Uterus (tissue), 4 donors: Measurements from ENCODE around the gene KAT2A. TPM values are rescaled to one million over a fixed set of nuclear protein-coding genes. Genes with fewer than 3 reads are reported as not detected.

Experiments used
- DNase-seq, 2 donors: peaks; one replicate each; pipeline ENCODE4 v3.0.0-alpha.2; 2019 to 2020
- H3K27ac ChIP-seq, 2 donors: fragments of 200-600 bp; sonication (generic); 1 replicate in 1 of 2; 2 replicates in 1 of 2; pipeline ENCODE4 v1.5.1; 2016 to 2018
- H3K27me3 ChIP-seq, 2 donors: fragments of 200-600 bp; sonication (generic); one replicate each; pipeline ENCODE4 v1.5.1; 2018 to 2019; ENCODE audit warnings: control low read depth in 1 of 2
- H3K36me3 ChIP-seq, 2 donors: fragments of 200-600 bp; sonication (generic); one replicate each; pipeline ENCODE4 v1.5.1; 2019; ENCODE audit warnings: control low read depth in 1 of 2
- H3K4me1 ChIP-seq, 2 donors: fragments of 200-600 bp; sonication (generic); one replicate each; pipeline ENCODE4 v1.5.1; 2018 to 2019; ENCODE audit warnings: control low read depth in 1 of 2
- H3K4me3 ChIP-seq, 2 donors: fragments of 200-600 bp; sonication (generic); 1 replicate in 1 of 2; 2 replicates in 1 of 2; pipeline ENCODE4 v1.5.1; 2018 to 2019; ENCODE audit warnings: mild to moderate bottlenecking in 1 of 2
- H3K9me3 ChIP-seq, 2 donors: fragments of 200-600 bp; sonication (generic); one replicate each; pipeline ENCODE4 v1.5.1; 2019; ENCODE audit warnings: control low read depth in 1 of 2
- CTCF ChIP-seq, 4 experiments: fragments of 200-600 bp in 2 of 4; fragments of 450-650 bp in 2 of 4; sonication (generic) in 2 of 4; IDR thresholded peaks; one replicate each; pipeline ENCODE4 v1.5.1; 2016 to 2019; ENCODE audit warnings: antibody characterized with exemption in 4 of 4, mild to moderate bottlenecking in 2 of 4, moderate library complexity in 1 of 4
- POLR2A ChIP-seq, 2 donors: fragments of 450-650 bp; IDR thresholded peaks; one replicate each; pipeline ENCODE4 v1.6.1; 2016; ENCODE audit warnings: antibody characterized with exemption in 2 of 2, mild to moderate bottlenecking in 1 of 2, moderate library complexity in 1 of 2
- intact Hi-C: fragments of 100-400 bp; cut with DNase I; formaldehyde crosslinking; loops from one replicate; pipeline ENCODE4 v1.15.1; 2023; ENCODE audit warnings: low total_unique reads
- total RNA-seq, 4 donors: library from RNA; depleted of rRNA in 3 of 4; stranded (reverse); fragments of >200 nt in 3 of 4; gene quantifications; one replicate each; pipeline versions ENCODE4 v1.1.0 to v1.2.4, GENCODE V29; 2014 to 2023
- donor health status: DM: yes; HTN: yes; CAD: no.

Gene KAT2A
- total RNA-seq, 4 donors from 2014 or later: 20.9 to 80.9 (median 39.2) TPM

- H3K4me1 ChIP-seq: peaks cover 0 to 9% of the 10 kb centered on the region in 2 donors
- H3K36me3 ChIP-seq: no peaks in the 10 kb centered on the region
Observed at GRCh38 chr17:42118545-42118944, 2.6 kb downstream of the KAT2A start.

DNA sequence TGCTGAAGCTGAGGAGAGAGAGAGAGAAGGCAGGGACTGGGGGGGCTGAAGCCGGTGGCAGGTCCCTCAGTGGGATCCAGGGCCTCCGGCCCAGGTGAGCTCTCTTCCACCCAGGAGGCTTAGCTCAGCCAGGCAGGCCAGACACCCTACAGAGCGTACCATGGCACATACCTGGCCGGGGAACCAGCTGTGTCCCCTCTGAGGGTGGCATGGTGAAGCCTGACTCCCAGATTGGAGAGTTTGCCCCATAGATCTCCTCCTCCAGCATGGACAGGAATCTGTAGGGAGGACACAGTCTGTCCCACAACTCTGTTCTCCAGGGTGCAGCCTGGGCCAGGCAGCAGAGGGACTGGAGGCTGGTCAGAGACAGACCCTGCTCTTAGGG is 3.0 kb downstream of the KAT2A start:
- Histone ChIP-seq H3K9me3 (no peaks in the 10 kb centered on the region), H3K27ac (no peak overlapping the region), H3K27me3 (no peaks in the 10 kb centered on the region), H3K4me1 (peaks cover 0 to 10% of the 10 kb centered on the region in 2 donors), H3K4me3 (no peak overlapping the region), H3K36me3 (no peaks in the 10 kb centered on the region)
- TF ChIP-seq CTCF (IDR thresholded peaks at IDR 0.05) (no peak), POLR2A (IDR thresholded peaks at IDR 0.05) (no peak)
- no peak for DNase-seq
- intact Hi-C loops: loop anchor here (5.0 to 10.0 kb wide), 3 partner anchors 51 to 153 kb away; partner anchors contain the start of gene CNP

More at GRCh38 chr17:42118545-42118944, 2.6 kb downstream of the KAT2A start:
- intact Hi-C loops: loop anchor here (5.0 to 10.0 kb wide), 3 partner anchors 51 to 154 kb away; partner anchors contain the start of gene CNP
- no peaks in the 10 kb centered on the region for H3K9me3 ChIP-seq
- H3K27ac ChIP-seq: no peak overlapping the region
- no peak for DNase-seq
- no peaks in the 10 kb centered on the region for H3K27me3 ChIP-seq
- TF ChIP-seq POLR2A (IDR thresholded peaks at IDR 0.05) (no peak), CTCF (IDR thresholded peaks at IDR 0.05) (peak in 2 of 4 experiments; percentile 28 to 36)
- no peak overlapping the region for H3K4me3 ChIP-seq

- Histone ChIP-seq H3K4me3 (no peak overlapping the region), H3K4me1 (peaks cover 0 to 15% of the 10 kb centered on the region in 2 donors), H3K9me3 (no peaks in the 10 kb centered on the region), H3K27me3 (no peaks in the 10 kb centered on the region), H3K27ac (no peak overlapping the region), H3K36me3 (no peaks in the 10 kb centered on the region)
- no peak for TF ChIP-seq POLR2A (IDR thresholded peaks at IDR 0.05)
- no peak for TF ChIP-seq CTCF (IDR thresholded peaks at IDR 0.05)
- intact Hi-C loops: loop anchor here (5.0 to 10.0 kb wide), 3 partner anchors 50 to 153 kb away; partner anchors contain the start of gene CNP
- no peak for DNase-seq
Observed at GRCh38 chr17:42117397-42118125, 3.6 kb downstream of the KAT2A start.

GRCh38 chr17:42116705-42117396 is 4.3 kb downstream of the KAT2A start:
- peaks cover 0 to 9% of the 10 kb centered on the region in 2 donors for H3K4me1 ChIP-seq
- peak; percentile 84 to 85 for DNase-seq
- TF ChIP-seq POLR2A (IDR thresholded peaks at IDR 0.05): no peak
- TF ChIP-seq CTCF (IDR thresholded peaks at IDR 0.05): peak; percentile 75 to 86 (median 83)
- no peak overlapping the region for H3K4me3 ChIP-seq
- H3K36me3 ChIP-seq: no peaks in the 10 kb centered on the region
- H3K27ac ChIP-seq: no peak overlapping the region
- H3K27me3 ChIP-seq: no peaks in the 10 kb centered on the region
- H3K9me3 ChIP-seq: no peaks in the 10 kb centered on the region
- intact Hi-C loops: loop anchor here (5.0 to 10.0 kb wide), 3 partner anchors 50 to 152 kb away; partner anchors contain the start of gene CNP

- H3K36me3 ChIP-seq: no peaks in the 10 kb centered on the region
- peaks cover 7 to 14% of the 10 kb centered on the region in 2 donors for H3K4me1 ChIP-seq
- DNase-seq: no peak
- H3K4me3 ChIP-seq: no peak overlapping the region
- intact Hi-C loops: loop anchor here (10.0 kb wide), 1 partner anchor 149 kb away; the partner anchor contains the start of gene CNP
- H3K27me3 ChIP-seq: no peaks in the 10 kb centered on the region
- H3K9me3 ChIP-seq: no peaks in the 10 kb centered on the region
- no peak for TF ChIP-seq POLR2A (IDR thresholded peaks at IDR 0.05)
- no peak for TF ChIP-seq CTCF (IDR thresholded peaks at IDR 0.05)
- no peak overlapping the region for H3K27ac ChIP-seq
Observed at GRCh38 chr17:42114118-42114517, 7.0 kb downstream of the KAT2A start.
